BLaER1 treated with 17β-estradiol and CSF1 and Interleukin-3, amounts not matched to agents 10 nM and 100 nM (cell line): Measurements from ENCODE around the gene CPB1.
A peak's percentile ranks its signal among the peaks of the same experiment; 100 is the strongest.

Source experiments
- H3K27ac ChIP-seq, 11 experiments: shearing (Covaris generic); formaldehyde crosslinking; 2 replicates each; pipeline ENCODE4 v1.8.1; 2022
- H3K27me3 ChIP-seq, 11 experiments: shearing (Covaris generic); formaldehyde crosslinking; 2 replicates each; pipeline ENCODE4 v1.8.1; 2022
- H3K36me3 ChIP-seq, 11 experiments: shearing (Covaris generic); formaldehyde crosslinking; 2 replicates each; pipeline ENCODE4 v1.8.1; 2022
- H3K4me1 ChIP-seq, 10 experiments: shearing (Covaris generic); formaldehyde crosslinking; 2 replicates each; pipeline ENCODE4 v1.8.1; 2022
- H3K4me2 ChIP-seq, 11 experiments: shearing (Covaris generic); formaldehyde crosslinking; 2 replicates each; pipeline ENCODE4 v1.8.1; 2022
- H3K4me3 ChIP-seq, 10 experiments: shearing (Covaris generic); formaldehyde crosslinking; 2 replicates each; pipeline ENCODE4 v1.8.1; 2022
- H3K9ac ChIP-seq, 11 experiments: shearing (Covaris generic); formaldehyde crosslinking; 2 replicates each; pipeline ENCODE4 v1.8.1; 2022
- H3K9me3 ChIP-seq, 11 experiments: shearing (Covaris generic); formaldehyde crosslinking; replicated peaks in 1 of 11; 2 replicates each; pipeline ENCODE4 v1.8.1; 2022
- H4K20me1 ChIP-seq, 11 experiments: shearing (Covaris generic); formaldehyde crosslinking; 2 replicates each; pipeline ENCODE4 v1.8.1; 2022
- Cebpa-rat ChIP-seq, 11 experiments: shearing (Covaris generic); IDR thresholded peaks; 2 replicates each; pipeline ENCODE4 v1.8.1; 2022

Gene CPB1

GRCh38 chr3:148852271-148852992 is 24.8 kb downstream of the CPB1 start:
- H3K36me3 ChIP-seq: no peaks in the 10 kb centered on the region
- H4K20me1 ChIP-seq: no peaks in the 10 kb centered on the region
- no peak for TF ChIP-seq Cebpa-rat (IDR thresholded peaks at IDR 0.05)
- H3K4me1 ChIP-seq: peaks cover 0 to 18% (median 0%) of the 10 kb centered on the region in 10 experiments; a peak in 4 of 20 replicates
- no peak overlapping the region for H3K27ac ChIP-seq
- H3K4me3 ChIP-seq: no peak overlapping the region
- no peaks in the 10 kb centered on the region for H3K27me3 ChIP-seq
- H3K4me2 ChIP-seq: peak overlapping the region in 2 of 11 experiments; percentile 20 to 49; a peak in 2 of 22 replicates
- H3K9ac ChIP-seq: no peak overlapping the region
- no peaks in the 10 kb centered on the region for H3K9me3 ChIP-seq

- Histone ChIP-seq H3K4me1 (peaks cover 0 to 18% (median 0%) of the 10 kb centered on the region in 10 experiments; a peak in 4 of 20 replicates), H3K4me3 (no peak overlapping the region), H3K27ac (peak overlapping the region in 1 of 11 experiments; percentile 19; a peak in 2 of 22 replicates), H3K9ac (no peak overlapping the region), H3K9me3 (no peaks in the 10 kb centered on the region), H3K36me3 (no peaks in the 10 kb centered on the region), H3K4me2 (peak overlapping the region in 2 of 11 experiments; percentile 20 to 49; a peak in 2 of 22 replicates), H3K27me3 (no peaks in the 10 kb centered on the region), H4K20me1 (no peaks in the 10 kb centered on the region)
- TF ChIP-seq Cebpa-rat (IDR thresholded peaks at IDR 0.05): no peak
Observed at GRCh38 chr3:148853076-148853475, 25.5 kb downstream of the CPB1 start.

- H3K4me2 ChIP-seq: peak overlapping the region in 1 of 11 experiments; percentile 49; a peak in 1 of 22 replicates
- no peaks in the 10 kb centered on the region for H3K36me3 ChIP-seq
- H3K9me3 ChIP-seq: no peaks in the 10 kb centered on the region
- peaks cover 0 to 18% (median 0%) of the 10 kb centered on the region in 10 experiments; a peak in 4 of 20 replicates for H3K4me1 ChIP-seq
- no peak for TF ChIP-seq Cebpa-rat (IDR thresholded peaks at IDR 0.05)
- H3K27ac ChIP-seq: no peak overlapping the region
- H3K9ac ChIP-seq: no peak overlapping the region
- no peaks in the 10 kb centered on the region for H4K20me1 ChIP-seq
- no peaks in the 10 kb centered on the region for H3K27me3 ChIP-seq
- no peak overlapping the region for H3K4me3 ChIP-seq
Observed at GRCh38 chr3:148854061-148854460, 26.4 kb downstream of the CPB1 start.

GRCh38 chr3:148856384-148856783 is 28.8 kb downstream of the CPB1 start:
- no peak for TF ChIP-seq Cebpa-rat (IDR thresholded peaks at IDR 0.05)
- no peak overlapping the region for H3K27ac ChIP-seq
- H3K9ac ChIP-seq: no peak overlapping the region
- H3K9me3 ChIP-seq: no peaks in the 10 kb centered on the region
- no peaks in the 10 kb centered on the region for H4K20me1 ChIP-seq
- no peaks in the 10 kb centered on the region for H3K27me3 ChIP-seq
- H3K4me2 ChIP-seq: no peak overlapping the region
- H3K4me3 ChIP-seq: no peak overlapping the region
- peaks cover 0 to 18% (median 0%) of the 10 kb centered on the region in 10 experiments; a peak in 4 of 20 replicates for H3K4me1 ChIP-seq
- H3K36me3 ChIP-seq: no peaks in the 10 kb centered on the region

- Histone ChIP-seq H3K4me2 (no peak overlapping the region), H3K27ac (no peak overlapping the region), H4K20me1 (no peaks in the 10 kb centered on the region), H3K9me3 (no peaks in the 10 kb centered on the region), H3K27me3 (no peaks in the 10 kb centered on the region), H3K4me1 (peaks cover 0 to 18% (median 0%) of the 10 kb centered on the region in 10 experiments; a peak in 4 of 20 replicates), H3K4me3 (no peak overlapping the region), H3K36me3 (no peaks in the 10 kb centered on the region), H3K9ac (no peak overlapping the region)
- TF ChIP-seq Cebpa-rat (IDR thresholded peaks at IDR 0.05): no peak
Observed at GRCh38 chr3:148857316-148857715, 29.7 kb downstream of the CPB1 start.

- H3K27ac ChIP-seq: no peak overlapping the region
- H4K20me1 ChIP-seq: no peaks in the 10 kb centered on the region
Observed at GRCh38 chr3:148861277-148861869, 33.8 kb downstream of the CPB1 start.

GRCh38 chr3:148863297-148863696 is 35.7 kb downstream of the CPB1 start:
- H3K4me1 ChIP-seq: no peaks in the 10 kb centered on the region
- H3K9me3 ChIP-seq: no peaks in the 10 kb centered on the region
- no peak overlapping the region for H3K4me3 ChIP-seq
- no peak overlapping the region for H3K4me2 ChIP-seq
- H4K20me1 ChIP-seq: no peaks in the 10 kb centered on the region
- no peak for TF ChIP-seq Cebpa-rat (IDR thresholded peaks at IDR 0.05)
- H3K9ac ChIP-seq: no peak overlapping the region
- no peak overlapping the region for H3K27ac ChIP-seq
- no peaks in the 10 kb centered on the region for H3K27me3 ChIP-seq
- no peaks in the 10 kb centered on the region for H3K36me3 ChIP-seq

More at GRCh38 chr3:148861277-148861869, 33.8 kb downstream of the CPB1 start:
- no peaks in the 10 kb centered on the region for H3K4me1 ChIP-seq
- no peaks in the 10 kb centered on the region for H3K27me3 ChIP-seq
- no peaks in the 10 kb centered on the region for H3K36me3 ChIP-seq
- H3K9ac ChIP-seq: no peak overlapping the region
- H3K4me2 ChIP-seq: no peak overlapping the region
- H3K9me3 ChIP-seq: no peaks in the 10 kb centered on the region
- H3K4me3 ChIP-seq: no peak overlapping the region
- TF ChIP-seq Cebpa-rat (IDR thresholded peaks at IDR 0.05): no peak

- Histone ChIP-seq H3K4me1 (no peaks in the 10 kb centered on the region), H3K27me3 (no peaks in the 10 kb centered on the region), H4K20me1 (no peaks in the 10 kb centered on the region), H3K36me3 (no peaks in the 10 kb centered on the region), H3K4me2 (no peak overlapping the region), H3K9me3 (no peaks in the 10 kb centered on the region), H3K27ac (no peak overlapping the region), H3K9ac (no peak overlapping the region), H3K4me3 (no peak overlapping the region)
- no peak for TF ChIP-seq Cebpa-rat (IDR thresholded peaks at IDR 0.05)
Observed at GRCh38 chr3:148863814-148864213, 36.2 kb downstream of the CPB1 start.

- Histone ChIP-seq H3K36me3 (no peaks in the 10 kb centered on the region), H3K27me3 (no peaks in the 10 kb centered on the region), H4K20me1 (no peaks in the 10 kb centered on the region), H3K27ac (no peak within 1 kb of the TSS), H3K4me3 (no peak within 1 kb of the TSS), H3K9me3 (no peaks in the 10 kb centered on the region), H3K9ac (no peak within 1 kb of the TSS), H3K4me2 (no peak within 1 kb of the TSS), H3K4me1 (no peaks in the 10 kb centered on the region)
- no peak for TF ChIP-seq Cebpa-rat (IDR thresholded peaks at IDR 0.05)
Observed at GRCh38 chr3:148865049-148865448, 37.4 kb downstream of the CPB1 start, which contains the start of gene CPA3. TSS of gene CPA3 (plus strand) at chr3:148865296. CDS start at chr3:148865308, 12 bp downstream.
